SK-N-SH (cell line): ENCODE results near the gene DENND1A. TPM values are rescaled to one million over a fixed set of nuclear protein-coding genes. Genes with fewer than 3 reads are reported as not detected.

Experiments
- CTCF ChIA-PET: fragments of 300-600, 350-600 bp; formaldehyde crosslinking; extraction: SDS; loops from one replicate; lab custom pipeline; 2021; lab: Yijun Ruan, JAX
- POLR2A ChIA-PET: fragments of 350-600 bp; sonication (Branson Sonifier 250); formaldehyde crosslinking; extraction: SDS; loops from one replicate; lab custom pipeline; 2020; ENCODE audit warnings: antibody characterized with exemption, inconsistent platforms; lab: Yijun Ruan, JAX
- DNase-seq: peaks from one replicate; pipeline ENCODE4 v3.0.0; 2012
- H2AFZ ChIP-seq: fragments of 200-600 bp; sonication (generic); 2 replicates; pipeline ENCODE4 v1.8.1; 2016; ENCODE audit warnings: antibody characterized with exemption, mild to moderate bottlenecking, low read depth
- H3F3A ChIP-seq: fragments of 200-600 bp; sonication (generic); replicated peaks from 2 replicates; pipeline ENCODE3; 2016; ENCODE audit warnings: antibody characterized with exemption, mild to moderate bottlenecking; ENCODE audit not compliant: insufficient read depth
- H3K27ac ChIP-seq, 2 experiments: fragments of 200-500 bp in 1 of 2; fragments of 200-600 bp in 1 of 2; sonication (Bioruptor generic) in 1 of 2; sonication (generic), shearing (Covaris generic) in 1 of 2; 2 replicates each; pipeline versions ENCODE4 v1.5.1 to v1.6.1; 2014 to 2016; ENCODE audit warnings: low read depth in 2 of 2, inconsistent platforms in 1 of 2, low read length in 1 of 2, mild to moderate bottlenecking in 1 of 2, mixed read lengths in 1 of 2
- H3K27me3 ChIP-seq: fragments of 200-600 bp; sonication (generic), shearing (Covaris generic); 2 replicates; pipeline ENCODE4 v1.6.1; 2016; ENCODE audit warnings: mixed run types; ENCODE audit not compliant: insufficient read depth
- H3K36me3 ChIP-seq, 2 experiments: fragments of 200-500 bp in 1 of 2; fragments of 200-600 bp in 1 of 2; sonication (Bioruptor generic) in 1 of 2; sonication (generic) in 1 of 2; replicated peaks in 1 of 2; 2 replicates each; pipeline versions ENCODE3 to v1.5.1; 2014 to 2016; ENCODE audit warnings: low read length in 1 of 2, mild to moderate bottlenecking in 1 of 2; ENCODE audit not compliant: insufficient read depth in 2 of 2, control insufficient read depth in 1 of 2
- H3K4me1 ChIP-seq, 2 experiments: fragments of 200-500 bp in 1 of 2; fragments of 200-600 bp in 1 of 2; sonication (Bioruptor generic) in 1 of 2; sonication (generic), shearing (Covaris generic) in 1 of 2; 2 replicates each; pipeline versions ENCODE4 v1.5.1 to v1.6.1; 2014 to 2016; ENCODE audit warnings: low read depth in 1 of 2, low read length in 1 of 2, mixed run types in 1 of 2; ENCODE audit not compliant: insufficient read depth in 2 of 2, control insufficient read depth in 1 of 2
- H3K4me2 ChIP-seq: fragments of 200-600 bp; sonication (generic), shearing (Covaris generic); 2 replicates; pipeline ENCODE4 v1.6.1; 2017; ENCODE audit warnings: mixed run types
- H3K4me3 ChIP-seq, 2 experiments: fragments of 200-500 bp in 1 of 2; fragments of 200-600 bp in 1 of 2; sonication (Bioruptor generic) in 1 of 2; sonication (generic), shearing (Covaris generic) in 1 of 2; 2 replicates each; pipeline versions ENCODE4 v1.5.1 to v1.8.1; 2014 to 2016; ENCODE audit warnings: low read depth in 2 of 2, inconsistent platforms in 1 of 2, low read length in 1 of 2, mild to moderate bottlenecking in 1 of 2, mixed read lengths in 1 of 2, moderate library complexity in 1 of 2
- H3K79me2 ChIP-seq: fragments of 200-600 bp; sonication (generic); 2 replicates; pipeline ENCODE4 v1.8.1; 2017; ENCODE audit warnings: mild to moderate bottlenecking; ENCODE audit not compliant: insufficient read depth
- H3K9ac ChIP-seq: fragments of 200-600 bp; sonication (generic); 2 replicates; pipeline ENCODE4 v1.6.1; 2017; ENCODE audit warnings: mixed run types
- H3K9me2 ChIP-seq: fragments of 200-600 bp; sonication (generic); 2 replicates; pipeline ENCODE4 v1.6.1; 2017; ENCODE audit warnings: mixed run types
- H3K9me3 ChIP-seq: fragments of 200-600 bp; sonication (generic); 2 replicates; pipeline ENCODE4 v1.6.1; 2017; ENCODE audit warnings: mixed run types, mild to moderate bottlenecking, moderate library complexity
- H4K20me1 ChIP-seq: fragments of 200-600 bp; sonication (generic); 2 replicates; pipeline ENCODE4 v1.6.1; 2017; ENCODE audit warnings: mild to moderate bottlenecking, mixed run types; ENCODE audit not compliant: insufficient read depth
- CHD2 ChIP-seq: fragments of 150-350 bp; IDR thresholded peaks from 2 replicates; pipeline ENCODE4 v1.6.1; 2018; ENCODE audit warnings: low read length; ENCODE audit not compliant: partially characterized antibody
- EP300 ChIP-seq, 2 experiments: IDR thresholded peaks; 2 replicates each; pipeline versions ENCODE4 v1.4.0 to v1.6.1; 2012; ENCODE audit warnings: borderline replicate concordance in 1 of 2, low read depth in 1 of 2, low read length in 1 of 2
- EZH2phosphoT487 ChIP-seq: fragments of 200-600 bp; sonication (generic); IDR thresholded peaks from 2 replicates; pipeline ENCODE4 v1.6.1; 2017; ENCODE audit warnings: low read depth, mixed run types, mild to moderate bottlenecking, antibody characterized with exemption, moderate library complexity, borderline replicate concordance
- GABPA ChIP-seq: IDR thresholded peaks from 2 replicates; pipeline ENCODE4 v1.4.0; 2012; ENCODE audit warnings: low read depth, mild to moderate bottlenecking
- IRF3 ChIP-seq: fragments of 150-350 bp; IDR thresholded peaks from 2 replicates; pipeline ENCODE4 v1.6.1; 2016; ENCODE audit warnings: mild to moderate bottlenecking, low read depth, low read length
- RAD21 ChIP-seq: IDR thresholded peaks from 2 replicates; pipeline ENCODE4 v1.6.1; 2012; ENCODE audit warnings: mild to moderate bottlenecking, low read length
- RCOR1 ChIP-seq: fragments of 150-350 bp; IDR thresholded peaks from 2 replicates; pipeline ENCODE4 v1.6.1; 2017; ENCODE audit warnings: antibody characterized with exemption, low read length
- SMC3 ChIP-seq: IDR thresholded peaks from 2 replicates; pipeline ENCODE4 v1.6.1; 2012; ENCODE audit warnings: low read depth, low read length, improper control_type of control experiment
- TAF1 ChIP-seq: IDR thresholded peaks from 2 replicates; pipeline ENCODE4 v1.6.1; 2012; ENCODE audit warnings: low read depth, mild to moderate bottlenecking, low read length, moderate library complexity, borderline replicate concordance
- TCF12 ChIP-seq: IDR thresholded peaks from 2 replicates; pipeline ENCODE4 v1.4.0; 2012
- TEAD4 ChIP-seq: IDR thresholded peaks from 2 replicates; pipeline ENCODE4 v1.4.0; 2012; ENCODE audit warnings: mild to moderate bottlenecking, borderline replicate concordance; ENCODE audit not compliant: insufficient read depth
- USF1 ChIP-seq: IDR thresholded peaks from 2 replicates; pipeline ENCODE4 v1.4.0; 2012; ENCODE audit warnings: low read depth, borderline replicate concordance
- USF2 ChIP-seq: fragments of 150-350 bp; IDR thresholded peaks from 2 replicates; pipeline ENCODE4 v1.6.1; 2017; ENCODE audit warnings: antibody characterized with exemption, low read length, low read depth, borderline replicate concordance
- YY1 ChIP-seq: IDR thresholded peaks from 2 replicates; pipeline ENCODE4 v1.4.0; 2012; ENCODE audit warnings: low read depth, mild to moderate bottlenecking
- ZBTB33 ChIP-seq: IDR thresholded peaks from 2 replicates; pipeline ENCODE4 v1.4.0; 2012; ENCODE audit warnings: low read depth, borderline replicate concordance
- WGBS: methylation state at CpG from one replicate; pipeline ENCODE4 v1.1.6; 2017; ENCODE audit warnings: low lambda C conversion rate; 5-methylcytosine and 5-hydroxymethylcytosine counted together
- polyA plus RNA-seq, 3 experiments: library from polyadenylated mRNA; depleted of rRNA; stranded (reverse); fragments of >200 nt; gene quantifications; 2 replicates each; pipeline ENCODE4 v1.2.3, GENCODE V29; 2012
- TF ChIP-seq, protein P1 (sequence below): IDR thresholded peaks from 2 replicates; pipeline ENCODE4; 2012
- TF ChIP-seq, protein P2 (sequence below): IDR thresholded peaks from 2 replicates; pipeline ENCODE4 v1.4.0; 2012; ENCODE audit warnings: low read depth
- TF ChIP-seq, protein P3 (sequence below): fragments of 200-600 bp; sonication (generic); IDR thresholded peaks from 2 replicates; pipeline ENCODE4 v1.6.1; 2017; ENCODE audit warnings: antibody characterized with exemption, mild to moderate bottlenecking, moderate library complexity

The DENND1A gene
- polyA plus RNA-seq, 1 of the 3 experiments (the other 2 are of a cell fraction), result 25.4 TPM

DNA sequence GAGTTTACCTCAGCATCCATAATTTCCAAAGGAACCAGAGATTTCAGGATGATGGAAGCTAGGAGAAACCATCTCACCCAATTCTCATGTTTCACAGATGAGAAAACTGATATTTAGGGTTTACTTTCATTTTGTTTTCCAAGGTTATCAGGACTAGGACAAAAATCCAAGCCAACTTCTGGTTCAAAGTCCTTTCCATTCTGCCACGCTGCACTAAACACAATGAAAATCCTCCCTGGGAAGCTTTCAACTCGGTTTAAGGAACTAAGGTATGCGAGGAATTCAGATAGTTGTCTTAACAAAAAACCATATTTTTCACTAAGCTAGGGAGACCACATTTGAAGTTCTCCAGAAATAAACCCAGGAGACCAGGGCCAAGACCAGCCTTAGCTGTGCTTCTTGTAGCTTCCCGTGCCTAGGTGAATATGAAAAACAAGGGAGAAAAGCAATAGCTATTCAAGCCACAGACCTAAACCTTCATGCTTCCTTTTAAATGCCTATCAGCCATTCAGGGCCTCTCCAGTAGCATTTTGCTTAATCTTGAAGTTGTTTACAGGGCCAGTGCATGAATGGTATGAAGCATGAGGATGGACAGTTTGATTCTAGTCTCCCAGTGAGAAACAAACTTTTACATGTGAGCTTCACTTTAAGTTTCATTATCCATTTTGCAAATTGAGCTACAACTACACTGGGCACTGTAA, 167.9 kb downstream of the DENND1A start:
- H3K4me3 ChIP-seq, result no peak overlapping the region
- no peak overlapping the region for H3K9ac ChIP-seq
- peaks cover 0 to 8% of the 10 kb centered on the region in 2 experiments; a peak in 3 of 4 replicates for H3K4me1 ChIP-seq
- H3K9me3 ChIP-seq, result no peaks in the 10 kb centered on the region
- no peaks in the 10 kb centered on the region for H3K79me2 ChIP-seq
- H2AFZ ChIP-seq, result no peak overlapping the region
- 73% methylated on average over 4 of the region's 4 CpGs for WGBS
- POLR2A ChIA-PET, result no interaction called here
- H4K20me1 ChIP-seq, result peaks cover 5% of the 10 kb centered on the region; the same call in 1 of the 2 replicates
- peak overlapping the region in 1 of 2 experiments; percentile 22; a peak in 1 of 4 replicates for H3K27ac ChIP-seq
- H3F3A ChIP-seq, result peaks cover 15% of the 10 kb centered on the region
- H3K9me2 ChIP-seq, result no peaks in the 10 kb centered on the region
- no peak overlapping the region for H3K4me2 ChIP-seq
- TF ChIP-seq, protein P1, sequence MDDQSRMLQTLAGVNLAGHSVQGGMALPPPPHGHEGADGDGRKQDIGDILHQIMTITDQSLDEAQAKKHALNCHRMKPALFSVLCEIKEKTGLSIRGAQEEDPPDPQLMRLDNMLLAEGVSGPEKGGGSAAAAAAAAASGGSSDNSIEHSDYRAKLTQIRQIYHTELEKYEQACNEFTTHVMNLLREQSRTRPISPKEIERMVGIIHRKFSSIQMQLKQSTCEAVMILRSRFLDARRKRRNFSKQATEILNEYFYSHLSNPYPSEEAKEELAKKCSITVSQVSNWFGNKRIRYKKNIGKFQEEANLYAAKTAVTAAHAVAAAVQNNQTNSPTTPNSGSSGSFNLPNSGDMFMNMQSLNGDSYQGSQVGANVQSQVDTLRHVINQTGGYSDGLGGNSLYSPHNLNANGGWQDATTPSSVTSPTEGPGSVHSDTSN, result 0 out of 2 replicates have a peak, but pooled peaks have one; percentile 6
- TF ChIP-seq TEAD4 (peak; percentile 37; the same call in 1 of the 2 replicates), ZBTB33 (no peak), TCF12 (0 out of 2 replicates have a peak, but pooled peaks have one; percentile 13), SMC3 (no peak)
- no peak for DNase-seq
- CTCF ChIA-PET, result interaction anchor here (0.6 to 1.6 kb wide), 4 partner anchors 8 to 279 kb away, joined by 3 to 4 read pairs (median 4); no protein-coding TSS in a partner anchor
- H3K27me3 ChIP-seq, result no peaks in the 10 kb centered on the region
- no peaks in the 10 kb centered on the region for H3K36me3 ChIP-seq

DNA sequence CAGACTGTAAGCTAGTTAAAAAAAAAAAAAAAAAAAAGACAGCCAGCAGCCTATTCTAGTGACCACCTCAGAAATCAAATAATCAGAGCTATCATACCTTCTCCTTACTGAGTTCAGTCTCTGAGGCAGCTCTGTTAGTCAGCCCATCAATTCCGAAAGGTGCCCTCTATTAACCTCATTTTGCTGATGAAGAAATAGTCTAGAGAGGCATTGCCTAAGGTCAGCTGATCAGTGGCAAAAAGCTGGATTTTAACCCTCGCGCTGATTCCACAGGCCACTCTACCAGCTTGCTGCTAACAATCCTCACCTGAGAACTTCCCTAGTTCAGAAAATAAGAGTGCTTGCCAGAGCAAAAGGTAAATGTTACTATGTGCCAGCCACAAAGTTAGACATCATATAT, 172.0 kb downstream of the DENND1A start:
- TF ChIP-seq, protein P2, sequence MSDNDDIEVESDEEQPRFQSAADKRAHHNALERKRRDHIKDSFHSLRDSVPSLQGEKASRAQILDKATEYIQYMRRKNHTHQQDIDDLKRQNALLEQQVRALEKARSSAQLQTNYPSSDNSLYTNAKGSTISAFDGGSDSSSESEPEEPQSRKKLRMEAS, result no peak
- TF ChIP-seq, protein P3, sequence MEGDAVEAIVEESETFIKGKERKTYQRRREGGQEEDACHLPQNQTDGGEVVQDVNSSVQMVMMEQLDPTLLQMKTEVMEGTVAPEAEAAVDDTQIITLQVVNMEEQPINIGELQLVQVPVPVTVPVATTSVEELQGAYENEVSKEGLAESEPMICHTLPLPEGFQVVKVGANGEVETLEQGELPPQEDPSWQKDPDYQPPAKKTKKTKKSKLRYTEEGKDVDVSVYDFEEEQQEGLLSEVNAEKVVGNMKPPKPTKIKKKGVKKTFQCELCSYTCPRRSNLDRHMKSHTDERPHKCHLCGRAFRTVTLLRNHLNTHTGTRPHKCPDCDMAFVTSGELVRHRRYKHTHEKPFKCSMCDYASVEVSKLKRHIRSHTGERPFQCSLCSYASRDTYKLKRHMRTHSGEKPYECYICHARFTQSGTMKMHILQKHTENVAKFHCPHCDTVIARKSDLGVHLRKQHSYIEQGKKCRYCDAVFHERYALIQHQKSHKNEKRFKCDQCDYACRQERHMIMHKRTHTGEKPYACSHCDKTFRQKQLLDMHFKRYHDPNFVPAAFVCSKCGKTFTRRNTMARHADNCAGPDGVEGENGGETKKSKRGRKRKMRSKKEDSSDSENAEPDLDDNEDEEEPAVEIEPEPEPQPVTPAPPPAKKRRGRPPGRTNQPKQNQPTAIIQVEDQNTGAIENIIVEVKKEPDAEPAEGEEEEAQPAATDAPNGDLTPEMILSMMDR, result no peak
- no peak for TF ChIP-seq EP300 (IDR thresholded peaks at IDR 0.05; ENCODE audit: borderline replicate concordance in 1 of 2, low read depth in 1 of 2, low read length in 1 of 2)
- no peak for TF ChIP-seq IRF3
- no peak for TF ChIP-seq RCOR1
- TF ChIP-seq USF1, result no peak
- TF ChIP-seq YY1, result no peak
- no peak for TF ChIP-seq USF2
- TF ChIP-seq CHD2, result no peak
- no peak for TF ChIP-seq TAF1
- no peak for TF ChIP-seq EZH2phosphoT487
- no peak for TF ChIP-seq RAD21
- TF ChIP-seq GABPA, result no peak
- no peaks in the 10 kb centered on the region for H3K36me3 ChIP-seq
- H3K27ac ChIP-seq, result no peak overlapping the region
- no peak for DNase-seq
- no peaks in the 10 kb centered on the region for H3K9me2 ChIP-seq
- H3K27me3 ChIP-seq, result no peaks in the 10 kb centered on the region
- no peaks in the 10 kb centered on the region for H3K9me3 ChIP-seq
- 80% methylated on average over 3 of the region's 3 CpGs for WGBS
- no peaks in the 10 kb centered on the region for H3F3A ChIP-seq
- H4K20me1 ChIP-seq, result no peaks in the 10 kb centered on the region
- peaks cover 0 to 7% of the 10 kb centered on the region in 2 experiments; a peak in 3 of 4 replicates for H3K4me1 ChIP-seq
- POLR2A ChIA-PET, result no interaction called here
- H3K9ac ChIP-seq, result no peak overlapping the region
- no peaks in the 10 kb centered on the region for H3K79me2 ChIP-seq
- CTCF ChIA-PET, result interaction anchor here (0.9 to 1.2 kb wide), 3 partner anchors 11 to 38 kb away, joined by 3 to 5 read pairs (median 3); no protein-coding TSS in a partner anchor
- no peak overlapping the region for H3K4me3 ChIP-seq
- H3K4me2 ChIP-seq, result no peak overlapping the region
- no peak overlapping the region for H2AFZ ChIP-seq
